H9 (cell line): ENCODE results near the gene PHKG1. TPM values are rescaled to one million over a fixed set of nuclear protein-coding genes. Genes with fewer than 3 reads are reported as not detected.

Experiments
- DNase-seq: peaks from one replicate; pipeline ENCODE4 v3.0.0-alpha.2; 2017
- H2AFZ ChIP-seq: one replicate; pipeline ENCODE4 v1.6.1; 2013; ENCODE audit warnings: mild to moderate bottlenecking, low read length, control low read depth, moderate library complexity
- H2AK5ac ChIP-seq: 2 replicates; pipeline ENCODE4 v1.6.1; 2013; ENCODE audit warnings: low read length, control low read depth, mixed read lengths; ENCODE audit not compliant: insufficient read length
- H2BK120ac ChIP-seq: one replicate; pipeline ENCODE4 v1.6.1; 2013; ENCODE audit warnings: low read depth, mild to moderate bottlenecking, low read length, control low read depth, inconsistent platforms; ENCODE audit not compliant: poor library complexity, severe bottlenecking
- H2BK12ac ChIP-seq: 2 replicates; pipeline ENCODE4 v1.6.1; 2013; ENCODE audit warnings: low read length, control low read depth, mixed read lengths, low read depth; ENCODE audit not compliant: insufficient read length
- H2BK15ac ChIP-seq: 2 replicates; pipeline ENCODE4 v1.6.1; 2013; ENCODE audit warnings: low read depth, low read length, control low read depth
- H2BK20ac ChIP-seq: one replicate; pipeline ENCODE4 v1.6.1; 2013; ENCODE audit warnings: low read depth, mild to moderate bottlenecking, low read length, control low read depth, inconsistent platforms; ENCODE audit not compliant: poor library complexity, severe bottlenecking
- H2BK5ac ChIP-seq: 2 replicates; pipeline ENCODE4 v1.6.1; 2013; ENCODE audit warnings: low read length, control low read depth, mixed read lengths; ENCODE audit not compliant: insufficient read length
- H3K14ac ChIP-seq: 2 replicates; pipeline ENCODE4 v1.6.1; 2013; ENCODE audit warnings: low read length, control low read depth; ENCODE audit not compliant: insufficient read depth
- H3K18ac ChIP-seq: 2 replicates; pipeline ENCODE4 v1.6.1; 2013; ENCODE audit warnings: low read depth, mild to moderate bottlenecking, mixed read lengths, low read length, control low read depth; ENCODE audit not compliant: insufficient read length
- H3K23ac ChIP-seq: 2 replicates; pipeline ENCODE4 v1.6.1; 2013; ENCODE audit warnings: low read length, control low read depth, mixed read lengths, low read depth; ENCODE audit not compliant: insufficient read length
- H3K23me2 ChIP-seq: 2 replicates; pipeline ENCODE4 v1.6.1; 2013; ENCODE audit warnings: low read depth, mild to moderate bottlenecking, mixed read lengths, low read length, control low read depth; ENCODE audit not compliant: insufficient read length, poor library complexity, severe bottlenecking
- H3K27ac ChIP-seq: 2 replicates; pipeline ENCODE4 v1.5.1; 2013; ENCODE audit warnings: low read length, control low read depth, mixed read lengths, low read depth; ENCODE audit not compliant: insufficient read length
- H3K27me3 ChIP-seq: 2 replicates; pipeline ENCODE4 v1.6.1; 2013; ENCODE audit warnings: low read length, control low read depth, inconsistent platforms; ENCODE audit not compliant: insufficient read depth
- H3K4ac ChIP-seq: 2 replicates; pipeline ENCODE4 v1.6.1; 2013; ENCODE audit warnings: low read depth, mild to moderate bottlenecking, control low read depth, inconsistent platforms, low read length, moderate library complexity
- H3K4me1 ChIP-seq: 2 replicates; pipeline ENCODE4 v1.6.1; 2013; ENCODE audit warnings: low read length, control low read depth, inconsistent platforms; ENCODE audit not compliant: insufficient read depth
- H3K4me2 ChIP-seq: 2 replicates; pipeline ENCODE4 v1.6.1; 2013; ENCODE audit warnings: low read length, control low read depth, mixed read lengths; ENCODE audit not compliant: insufficient read length, insufficient read depth
- H3K56ac ChIP-seq: 2 replicates; pipeline ENCODE4 v1.6.1; 2013; ENCODE audit warnings: low read depth, mild to moderate bottlenecking, mixed read lengths, low read length, control low read depth; ENCODE audit not compliant: insufficient read length
- H3K79me1 ChIP-seq: 2 replicates; pipeline ENCODE4 v1.6.1; 2013; ENCODE audit warnings: low read depth, mild to moderate bottlenecking, moderate library complexity, low read length, control low read depth, inconsistent platforms; ENCODE audit not compliant: insufficient read depth, poor library complexity, severe bottlenecking
- H3K79me2 ChIP-seq: 2 replicates; pipeline ENCODE4 v1.6.1; 2013; ENCODE audit warnings: low read length, control low read depth, inconsistent platforms; ENCODE audit not compliant: insufficient read depth
- H3K9ac ChIP-seq: 2 replicates; pipeline ENCODE4 v1.6.1; 2013; ENCODE audit warnings: low read length, control low read depth, mixed read lengths; ENCODE audit not compliant: insufficient read length; ENCODE audit errors: extremely low read depth
- H3K9me3 ChIP-seq: one replicate; pipeline ENCODE4 v1.6.1; 2013; ENCODE audit warnings: low read depth, low read length, inconsistent platforms; ENCODE audit not compliant: control insufficient read depth
- H3T11ph ChIP-seq: one replicate; pipeline ENCODE4 v1.6.1; 2013; ENCODE audit warnings: mild to moderate bottlenecking, low read length, control low read depth, inconsistent platforms
- H4K20me1 ChIP-seq: one replicate; pipeline ENCODE4 v1.6.1; 2013; ENCODE audit not compliant: control insufficient read depth, insufficient read length, insufficient read depth
- H4K5ac ChIP-seq: 2 replicates; pipeline ENCODE4 v1.6.1; 2013; ENCODE audit warnings: low read depth, mild to moderate bottlenecking, mixed read lengths, low read length, control low read depth; ENCODE audit not compliant: insufficient read length
- H4K8ac ChIP-seq: replicated peaks from 2 replicates; pipeline ENCODE4 v1.6.1; 2013; ENCODE audit warnings: low read length, control low read depth, mixed read lengths, low read depth; ENCODE audit not compliant: insufficient read length
- H4K91ac ChIP-seq: 2 replicates; pipeline ENCODE4 v1.6.1; 2013; ENCODE audit warnings: low read depth, mild to moderate bottlenecking, moderate library complexity, mixed read lengths, low read length, control low read depth; ENCODE audit not compliant: insufficient read length
- H3K27ac Mint-ChIP-seq, 3 experiments: 2 replicates in 2 of 3; 3 replicates in 1 of 3; pipeline ENCODE4 v1.8.0; 2020 to 2021; ENCODE audit warnings: mixed read lengths in 3 of 3, mild to moderate bottlenecking in 1 of 3, moderate library complexity in 1 of 3
- H3K27me3 Mint-ChIP-seq: 2 replicates; pipeline ENCODE4 v1.8.0; 2021; ENCODE audit warnings: low read depth, mild to moderate bottlenecking, moderate library complexity, mixed read lengths
- H3K36me3 Mint-ChIP-seq, 3 experiments: 2 replicates in 2 of 3; 3 replicates in 1 of 3; pipeline ENCODE4 v1.8.0; 2020 to 2021; ENCODE audit warnings: low read depth in 3 of 3, mixed read lengths in 3 of 3; ENCODE audit not compliant: insufficient read depth in 1 of 3
- H3K4me1 Mint-ChIP-seq, 2 experiments: 2 replicates each; pipeline ENCODE4 v1.8.0; 2020; ENCODE audit warnings: mixed read lengths in 2 of 2
- H3K4me3 Mint-ChIP-seq, 2 experiments: 2 replicates in 1 of 2; 3 replicates in 1 of 2; pipeline ENCODE4 v1.8.0; 2020 to 2021; ENCODE audit warnings: mild to moderate bottlenecking in 2 of 2, mixed read lengths in 2 of 2, moderate library complexity in 1 of 2
- H3K9me3 Mint-ChIP-seq, 2 experiments: 2 replicates in 1 of 2; 3 replicates in 1 of 2; pipeline ENCODE4 v1.8.0; 2020; ENCODE audit warnings: mild to moderate bottlenecking in 2 of 2, mixed read lengths in 2 of 2, moderate library complexity in 1 of 2
- WGBS: extraction: QIAGEN DNeasy Blood & Tissue Kit; methylation state at CpG from one replicate; pipeline ENCODE4 v1.1.7; 2013; ENCODE audit warnings: missing lambda C conversion rate, low lambda C conversion rate, mixed read lengths; ENCODE audit not compliant: insufficient read length; ENCODE audit errors: extremely low coverage; 5-methylcytosine and 5-hydroxymethylcytosine counted together
- total RNA-seq: library from RNA; stranded (reverse); gene quantifications from 2 replicates; pipeline ENCODE4 v1.2.1, GENCODE V29; 2021
- TF ChIP-seq, protein P1 (sequence below): fragments of 200-600 bp; sonication (generic); conservative IDR thresholded peaks from 3 replicates; pipeline ENCODE4 v1.8.0; 2021; ENCODE audit warnings: antibody characterized with exemption, mild to moderate bottlenecking

Gene PHKG1
- total RNA-seq, 1 experiment from 2014 or later, result 0.42 TPM

DNA sequence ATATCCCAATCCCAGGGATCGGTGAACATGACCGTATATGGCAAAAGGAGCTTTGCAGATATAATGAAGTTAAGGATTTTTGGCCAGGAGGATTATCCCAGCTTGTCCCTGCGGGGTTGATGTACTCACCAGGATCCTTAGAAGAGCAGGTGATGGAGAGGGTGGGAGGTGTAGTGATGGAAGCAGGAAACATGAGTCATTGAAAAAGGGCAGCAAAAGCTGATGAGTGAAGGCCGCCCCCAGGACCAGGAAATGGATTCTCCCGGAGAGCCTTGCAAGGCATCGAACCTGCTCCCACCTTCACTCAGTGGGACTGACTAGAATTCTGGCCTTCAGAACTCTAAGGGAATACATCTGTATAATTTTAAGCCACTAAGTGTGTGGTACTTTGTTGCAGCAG is 28.7 kb upstream of the PHKG1 start:
- H2BK20ac ChIP-seq, result no peak overlapping the region

More for the DNA sequence above, 28.7 kb upstream of the PHKG1 start:
- H2BK120ac ChIP-seq, result no peak overlapping the region
- H3K14ac ChIP-seq, result no peak overlapping the region
- no peaks in the 10 kb centered on the region for H3K79me2 ChIP-seq
- no peak overlapping the region for H2BK12ac ChIP-seq
- H4K5ac ChIP-seq, result no peak overlapping the region
- no peaks in the 10 kb centered on the region for H4K20me1 ChIP-seq
- no CpG with 5 or more reads among the region's 6 CpGs for WGBS
- no peak overlapping the region for H3T11ph ChIP-seq
- Mint-ChIP-seq H3K27me3 (no peaks in the 10 kb centered on the region; the same call in 1 of the 2 replicates), H3K4me3 (no peak overlapping the region), H3K4me1 (no peaks in the 10 kb centered on the region), H3K9me3 (peaks cover 91 to 98% of the 10 kb centered on the region in 2 experiments), H3K36me3 (peaks cover 7 to 26% (median 9%) of the 10 kb centered on the region in 3 experiments; a peak in 6 of 7 replicates), H3K27ac (no peak overlapping the region)
- H3K23ac ChIP-seq, result no peak overlapping the region
- no peaks in the 10 kb centered on the region for H3K27me3 ChIP-seq
- H4K8ac ChIP-seq, result no peak overlapping the region
- no peaks in the 10 kb centered on the region for H3K79me1 ChIP-seq
- H2AFZ ChIP-seq, result no peak overlapping the region
- DNase-seq, result no peak
- no peak overlapping the region for H3K4ac ChIP-seq
- H2AK5ac ChIP-seq, result no peak overlapping the region
- no peak overlapping the region for H2BK5ac ChIP-seq
- TF ChIP-seq, protein P1, sequence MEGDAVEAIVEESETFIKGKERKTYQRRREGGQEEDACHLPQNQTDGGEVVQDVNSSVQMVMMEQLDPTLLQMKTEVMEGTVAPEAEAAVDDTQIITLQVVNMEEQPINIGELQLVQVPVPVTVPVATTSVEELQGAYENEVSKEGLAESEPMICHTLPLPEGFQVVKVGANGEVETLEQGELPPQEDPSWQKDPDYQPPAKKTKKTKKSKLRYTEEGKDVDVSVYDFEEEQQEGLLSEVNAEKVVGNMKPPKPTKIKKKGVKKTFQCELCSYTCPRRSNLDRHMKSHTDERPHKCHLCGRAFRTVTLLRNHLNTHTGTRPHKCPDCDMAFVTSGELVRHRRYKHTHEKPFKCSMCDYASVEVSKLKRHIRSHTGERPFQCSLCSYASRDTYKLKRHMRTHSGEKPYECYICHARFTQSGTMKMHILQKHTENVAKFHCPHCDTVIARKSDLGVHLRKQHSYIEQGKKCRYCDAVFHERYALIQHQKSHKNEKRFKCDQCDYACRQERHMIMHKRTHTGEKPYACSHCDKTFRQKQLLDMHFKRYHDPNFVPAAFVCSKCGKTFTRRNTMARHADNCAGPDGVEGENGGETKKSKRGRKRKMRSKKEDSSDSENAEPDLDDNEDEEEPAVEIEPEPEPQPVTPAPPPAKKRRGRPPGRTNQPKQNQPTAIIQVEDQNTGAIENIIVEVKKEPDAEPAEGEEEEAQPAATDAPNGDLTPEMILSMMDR, result no peak
- H3K56ac ChIP-seq, result no peak overlapping the region
- peaks cover 85% of the 10 kb centered on the region for H3K9me3 ChIP-seq
- H3K4me1 ChIP-seq, result no peaks in the 10 kb centered on the region
- no peak overlapping the region for H2BK15ac ChIP-seq
- H3K27ac ChIP-seq, result no peak overlapping the region
- no peak overlapping the region for H3K9ac ChIP-seq
- no peak overlapping the region for H3K4me2 ChIP-seq
- no peak overlapping the region for H3K18ac ChIP-seq
- H3K23me2 ChIP-seq, result no peaks in the 10 kb centered on the region
- no peak overlapping the region for H4K91ac ChIP-seq
